ENCODE results near the gene ASL.
"Not testable (repeated sequence)": the region's sequence is repeated elsewhere in the genome, so short reads cannot be mapped to it uniquely, and the experiment has no call there.

ASL gene

GRCh38 chr7:66075590-66076461, at the start of gene ASL:
Gene ASL, plus strand, starts transcription at chr7:66075819. Its CDS starts 263 bp downstream, at chr7:66076082.
- peak; percentile 97 for DNase-seq

- not testable (repeated sequence) for DNase-seq
These were observed 47.3 kb upstream of the ASL start for GRCh38 chr7:66028342-66028741.

GRCh38 chr7:66033471-66034385, 41.9 kb upstream of the ASL start:
- DNase-seq: peak; percentile 72

- not testable (repeated sequence) for DNase-seq
These were observed 41.1 kb upstream of the ASL start for GRCh38 chr7:66034436-66035010.

GRCh38 chr7:66036382-66036781, 39.2 kb upstream of the ASL start:
- DNase-seq: no peak

GRCh38 chr7:66036788-66037187, 38.8 kb upstream of the ASL start:
- DNase-seq: no peak

- no peak for DNase-seq
These were observed 36.4 kb upstream of the ASL start for GRCh38 chr7:66039094-66039670.

GRCh38 chr7:66043681-66044497, 31.7 kb upstream of the ASL start:
- peak; percentile 25 for DNase-seq

- not testable (repeated sequence) for DNase-seq
These were observed 31.1 kb upstream of the ASL start for GRCh38 chr7:66044498-66044854.

- no peak for DNase-seq
These were observed 28.2 kb upstream of the ASL start for GRCh38 chr7:66047426-66047825.

- not testable (repeated sequence) for DNase-seq
These were observed 25.7 kb upstream of the ASL start for GRCh38 chr7:66049886-66050285.

GRCh38 chr7:66050337-66050957, 25.2 kb upstream of the ASL start:
- DNase-seq: no peak

- peak; percentile 24 for DNase-seq
These were observed 24.6 kb upstream of the ASL start for GRCh38 chr7:66050990-66051448.

- no peak for DNase-seq
These were observed 23.2 kb upstream of the ASL start for GRCh38 chr7:66052447-66052846.

GRCh38 chr7:66054063-66054462, 21.6 kb upstream of the ASL start:
- no peak for DNase-seq

GRCh38 chr7:66055321-66055956, 20.2 kb upstream of the ASL start:
- DNase-seq: no peak

- DNase-seq: no peak
These were observed 14.8 kb upstream of the ASL start for GRCh38 chr7:66060796-66061195.

GRCh38 chr7:66069732-66070131, 5.9 kb upstream of the ASL start:
- DNase-seq: no peak

- no peak for DNase-seq
These were observed 5.4 kb upstream of the ASL start for GRCh38 chr7:66070222-66070621.

- not testable (repeated sequence) for DNase-seq
These were observed 3.4 kb upstream of the ASL start for GRCh38 chr7:66072208-66072607.
